Tibial artery (tissue), 4 donors: Measurements from ENCODE around the gene C5AR2.

ENCODE experiments used
- DNase-seq, 2 donors: peaks; one replicate each; pipeline ENCODE4 v3.0.0-alpha.2; 2019
- H3K27ac ChIP-seq, 2 donors: fragments of 200-600 bp; sonication (generic) in 1 of 2; 1 replicate in 1 of 2; 2 replicates in 1 of 2; pipeline ENCODE4 v1.5.1; 2018 to 2019; ENCODE audit warnings: mild to moderate bottlenecking in 1 of 2
- H3K27me3 ChIP-seq, 2 donors: fragments of 200-600 bp; sonication (generic) in 1 of 2; one replicate each; pipeline versions ENCODE4 v1.5.1 to v1.6.0; 2016 to 2019
- H3K36me3 ChIP-seq, 3 donors: fragments of 200-600 bp; sonication (generic) in 2 of 3; one replicate each; pipeline ENCODE4 v1.5.1; 2016 to 2019; ENCODE audit warnings: mild to moderate bottlenecking in 2 of 3
- H3K4me1 ChIP-seq, 4 donors: fragments of 200-600 bp; sonication (generic) in 2 of 4; 1 replicate in 3 of 4; 2 replicates in 1 of 4; pipeline ENCODE4 v1.5.1; 2016 to 2019
- H3K4me3 ChIP-seq, 2 donors: fragments of 200-600 bp; sonication (generic) in 1 of 2; 1 replicate in 1 of 2; 2 replicates in 1 of 2; pipeline ENCODE4 v1.5.1; 2018 to 2019; ENCODE audit warnings: mild to moderate bottlenecking in 2 of 2
- H3K9me3 ChIP-seq, 3 donors: fragments of 200-600 bp; sonication (generic) in 1 of 3; one replicate each; pipeline ENCODE4 v1.5.1; 2016 to 2019
- CTCF ChIP-seq, 2 experiments: fragments of 200-600 bp in 1 of 2; fragments of 450-650 bp in 1 of 2; IDR thresholded peaks; one replicate each; pipeline ENCODE4 v1.5.1; 2017 to 2019; ENCODE audit warnings: antibody characterized with exemption in 2 of 2, mild to moderate bottlenecking in 1 of 2, moderate library complexity in 1 of 2
- intact Hi-C: fragments of 100-400 bp; cut with DNase I; formaldehyde crosslinking; loops from one replicate; pipeline ENCODE4 v1.15.0; 2023; ENCODE audit warnings: low total_unique reads

The C5AR2 gene

GRCh38 chr19:47389150-47389556 is 57.2 kb downstream of the C5AR2 start:
- Histone ChIP-seq H3K27me3 (peaks cover 0 to 16% of the 10 kb centered on the region in 2 donors), H3K27ac (no peak overlapping the region), H3K9me3 (no peaks in the 10 kb centered on the region), H3K4me3 (no peak overlapping the region), H3K36me3 (no peaks in the 10 kb centered on the region), H3K4me1 (peaks cover 0 to 9% (median 1%) of the 10 kb centered on the region in 4 donors)
- TF ChIP-seq CTCF (IDR thresholded peaks at IDR 0.05) = no peak
- intact Hi-C loops = no loop called here
- DNase-seq = no peak

GRCh38 chr19:47390533-47391488 is 58.8 kb downstream of the C5AR2 start:
- H3K9me3 ChIP-seq = no peaks in the 10 kb centered on the region
- peaks cover 0 to 16% of the 10 kb centered on the region in 2 donors for H3K27me3 ChIP-seq
- DNase-seq = no peak
- intact Hi-C loops = loop anchor here (1.0 kb wide), 1 partner anchor 95 kb away; no protein-coding TSS in a partner anchor
- H3K4me3 ChIP-seq = no peak overlapping the region
- TF ChIP-seq CTCF (IDR thresholded peaks at IDR 0.05) = no peak
- H3K36me3 ChIP-seq = no peaks in the 10 kb centered on the region
- no peak overlapping the region for H3K27ac ChIP-seq
- H3K4me1 ChIP-seq = peaks cover 0 to 9% (median 1%) of the 10 kb centered on the region in 4 donors

- Histone ChIP-seq H3K9me3 (no peaks in the 10 kb centered on the region), H3K4me3 (no peak overlapping the region), H3K4me1 (peaks cover 0 to 9% (median 1%) of the 10 kb centered on the region in 4 donors), H3K27me3 (peaks cover 0 to 16% of the 10 kb centered on the region in 2 donors), H3K36me3 (no peaks in the 10 kb centered on the region), H3K27ac (no peak overlapping the region)
- TF ChIP-seq CTCF (IDR thresholded peaks at IDR 0.05) = peak; percentile 86 to 89
- DNase-seq = peak; percentile 66 to 83
- intact Hi-C loops = loop anchor here (1.0 kb wide), 1 partner anchor 95 kb away; no protein-coding TSS in a partner anchor
These were observed 59.7 kb downstream of the C5AR2 start for GRCh38 chr19:47391510-47392223.
